HG03196 (cell line): ENCODE results near the gene UNC93B1.

ENCODE experiments used
- ATAC-seq: cut with Tn5 transposase; IDR thresholded peaks from one replicate; pipeline ENCODE4 v1.9.1; 2021; ENCODE audit not compliant: unreplicated experiment

UNC93B1 gene

DNA sequence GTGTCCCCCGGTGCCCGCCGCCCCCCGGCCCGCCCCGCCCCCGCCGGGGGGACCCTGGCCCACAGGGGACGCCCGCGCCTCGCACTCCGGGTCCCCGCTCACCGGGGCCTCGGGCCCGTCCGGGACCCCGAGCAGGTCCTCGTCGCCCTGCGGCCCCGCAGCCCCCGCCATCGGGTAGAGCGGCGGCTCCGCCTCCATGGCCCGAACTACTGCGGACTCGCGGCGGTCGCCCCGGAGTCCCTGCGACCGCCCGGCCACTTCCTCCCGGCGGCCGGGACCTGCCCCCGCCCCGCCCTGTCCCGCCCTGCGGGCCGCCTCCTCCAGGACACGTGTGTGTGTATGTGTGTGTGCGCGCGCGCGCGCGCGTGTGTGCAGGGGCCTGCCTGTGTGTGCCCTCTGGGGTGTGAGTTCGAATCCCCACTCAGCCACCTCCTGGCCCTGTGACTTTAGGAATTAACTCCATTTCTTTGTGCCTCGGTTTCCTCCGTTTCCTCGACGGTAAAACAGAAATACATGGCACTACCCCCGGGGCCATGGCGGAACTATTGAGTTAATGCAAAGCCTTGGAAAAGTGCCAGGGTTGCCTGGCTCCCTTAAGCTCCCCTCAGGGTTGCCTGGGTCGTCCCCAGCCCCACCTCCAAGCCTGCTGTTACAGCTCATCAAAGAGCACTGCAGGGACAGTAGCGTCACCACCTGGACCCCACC lies at the start of gene UNC93B1:
UNC93B1 (minus strand) TSS at position 252 of the 705 bp plus-strand sequence; CDS start at position 198, 54 bp downstream.
- peak; percentile 41 for ATAC-seq

- ATAC-seq, result no peak
Observed at GRCh38 chr11:68053117-68053516, 49.2 kb upstream of the UNC93B1 start.

- no peak for ATAC-seq
Observed at GRCh38 chr11:68052137-68052873, 48.4 kb upstream of the UNC93B1 start.

DNA sequence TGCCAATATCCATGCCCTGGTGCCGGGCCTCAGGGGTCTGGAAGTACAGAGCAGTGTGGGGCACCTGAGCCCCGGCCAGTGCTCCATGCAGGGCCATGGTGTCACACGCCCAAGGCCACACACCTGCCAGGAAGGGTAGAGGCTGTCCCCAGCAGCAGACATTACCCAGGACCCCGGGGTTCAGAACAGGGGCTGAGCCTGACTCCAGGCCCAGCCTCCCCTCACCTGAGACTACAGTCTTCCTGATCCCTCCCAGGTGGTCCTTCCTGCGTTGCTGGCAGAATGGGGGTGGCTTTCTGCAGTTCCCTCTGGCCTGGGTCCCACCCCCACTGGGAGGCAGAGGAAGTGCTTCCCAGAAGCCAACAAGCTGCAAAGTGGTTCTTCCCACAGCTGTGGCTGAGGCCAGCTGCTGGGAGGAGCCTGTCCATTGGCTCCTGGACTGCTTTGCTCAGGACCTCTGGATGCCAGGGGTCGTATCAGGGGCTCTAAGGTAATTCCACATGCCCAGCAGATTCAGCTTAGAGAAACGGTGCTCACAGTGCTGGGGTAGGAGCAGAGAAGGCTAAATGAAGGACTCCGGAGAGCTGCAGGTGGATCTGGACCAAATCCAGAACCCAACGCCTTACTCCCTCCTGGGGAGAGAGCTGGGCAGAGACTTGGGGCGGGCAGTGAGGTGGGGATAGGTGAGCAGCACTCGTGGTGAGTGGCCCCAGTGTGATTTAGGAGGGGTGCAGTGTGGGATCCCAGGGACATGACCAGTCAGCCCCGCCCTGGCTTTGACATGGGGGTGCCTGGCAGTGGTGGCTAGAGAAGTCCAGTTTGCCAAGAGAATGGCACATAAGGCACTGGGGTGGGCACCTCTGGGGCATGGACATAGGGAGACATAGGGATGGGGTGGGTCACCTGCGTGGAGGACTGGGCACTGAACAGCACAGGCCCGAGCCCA lies 47.6 kb upstream of the UNC93B1 start:
- ATAC-seq, result no peak

DNA sequence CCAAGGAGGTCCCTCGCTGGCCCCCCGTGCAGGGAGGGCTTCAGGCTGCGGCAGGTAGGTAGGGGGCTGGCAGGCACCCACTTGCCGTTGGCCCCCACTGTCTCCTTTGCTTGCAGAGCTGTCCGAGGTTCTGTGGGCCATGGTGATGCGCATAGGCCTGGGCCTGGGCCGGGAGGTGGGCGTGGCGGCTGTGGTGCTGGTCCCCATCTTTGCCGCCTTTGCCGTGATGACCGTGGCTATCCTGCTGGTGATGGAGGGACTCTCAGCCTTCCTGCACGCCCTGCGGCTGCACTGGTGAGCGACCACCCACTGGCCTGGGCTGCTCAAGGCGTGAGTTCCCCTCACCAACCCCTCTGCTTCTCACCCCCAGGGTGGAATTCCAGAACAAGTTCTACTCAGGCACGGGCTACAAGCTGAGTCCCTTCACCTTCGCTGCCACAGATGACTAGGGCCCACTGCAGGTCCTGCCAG lies 46.5 kb upstream of the UNC93B1 start:
- ATAC-seq, result no peak

DNA sequence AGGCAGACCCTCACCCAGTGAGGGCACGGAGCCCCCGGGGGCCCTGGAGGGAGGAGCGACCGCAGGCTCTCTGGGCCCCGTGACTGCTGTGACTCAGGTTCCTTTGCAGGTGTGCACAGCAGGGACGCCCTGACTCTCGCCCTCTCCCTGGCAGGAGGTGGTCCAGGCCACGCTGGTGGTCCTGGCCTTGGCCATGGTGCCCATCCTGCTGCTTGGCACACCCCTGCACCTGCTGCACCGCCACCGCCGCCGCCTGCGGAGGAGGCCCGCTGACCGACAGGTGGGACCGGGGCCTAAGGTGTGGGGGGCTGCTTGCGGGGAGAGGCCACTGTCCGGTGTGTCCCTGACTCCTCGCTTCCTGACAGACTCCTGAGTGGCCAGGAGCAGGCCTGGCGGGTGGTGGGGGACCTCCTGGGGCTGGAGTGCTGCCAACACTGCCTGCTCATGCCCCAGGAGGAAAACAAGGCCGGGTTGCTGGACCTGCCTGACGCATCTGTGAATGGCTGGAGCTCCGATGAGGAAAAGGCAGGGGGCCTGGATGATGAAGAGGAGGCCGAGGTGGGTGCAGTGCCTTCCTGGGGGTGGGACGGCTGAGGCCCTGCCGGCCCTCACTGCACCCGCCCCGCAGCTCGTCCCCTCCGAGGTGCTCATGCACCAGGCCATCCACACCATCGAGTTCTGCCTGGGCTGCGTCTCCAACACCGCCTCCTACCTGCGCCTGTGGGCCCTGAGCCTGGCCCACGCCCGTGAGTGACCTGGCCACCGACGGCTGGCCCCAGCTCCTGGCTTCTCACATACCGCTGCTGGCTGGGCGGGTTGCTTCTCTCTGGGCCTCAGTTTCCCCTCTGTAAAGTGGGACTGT lies 45.8 kb upstream of the UNC93B1 start:
- no peak for ATAC-seq

GRCh38 chr11:68048681-68049508 lies 45.0 kb upstream of the UNC93B1 start:
- ATAC-seq, result no peak

DNA sequence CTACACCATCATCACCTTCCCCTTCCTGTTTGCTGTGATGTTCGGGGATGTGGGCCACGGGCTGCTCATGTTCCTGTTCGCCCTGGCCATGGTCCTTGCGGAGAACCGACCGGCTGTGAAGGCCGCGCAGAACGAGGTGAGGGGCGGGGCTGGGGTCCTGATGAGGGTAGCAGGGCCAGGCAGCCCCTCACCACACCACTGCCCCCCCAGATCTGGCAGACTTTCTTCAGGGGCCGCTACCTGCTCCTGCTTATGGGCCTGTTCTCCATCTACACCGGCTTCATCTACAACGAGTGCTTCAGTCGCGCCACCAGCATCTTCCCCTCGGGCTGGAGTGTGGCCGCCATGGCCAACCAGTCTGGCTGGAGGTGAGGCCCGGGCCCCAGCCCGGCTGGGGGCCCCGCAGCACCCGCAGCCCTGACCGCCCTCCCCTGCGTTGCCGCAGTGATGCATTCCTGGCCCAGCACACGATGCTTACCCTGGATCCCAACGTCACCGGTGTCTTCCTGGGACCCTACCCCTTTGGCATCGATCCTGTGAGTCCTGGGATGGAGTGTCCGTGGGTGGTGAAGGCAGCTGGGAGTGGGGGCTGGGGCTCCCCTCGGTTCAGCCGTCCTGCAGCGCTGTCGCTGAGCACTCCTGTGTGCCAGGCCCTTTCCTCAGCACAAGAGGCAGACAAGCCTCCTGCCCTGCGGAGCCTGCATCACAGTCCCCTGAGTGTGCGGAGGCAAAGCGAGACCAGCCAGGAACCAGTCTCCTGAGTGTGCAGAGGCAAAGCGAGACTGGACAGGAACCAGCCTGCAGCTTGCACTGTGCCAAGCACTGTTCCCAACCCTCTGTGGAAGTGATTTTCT lies 43.8 kb upstream of the UNC93B1 start:
- ATAC-seq, result no peak

DNA sequence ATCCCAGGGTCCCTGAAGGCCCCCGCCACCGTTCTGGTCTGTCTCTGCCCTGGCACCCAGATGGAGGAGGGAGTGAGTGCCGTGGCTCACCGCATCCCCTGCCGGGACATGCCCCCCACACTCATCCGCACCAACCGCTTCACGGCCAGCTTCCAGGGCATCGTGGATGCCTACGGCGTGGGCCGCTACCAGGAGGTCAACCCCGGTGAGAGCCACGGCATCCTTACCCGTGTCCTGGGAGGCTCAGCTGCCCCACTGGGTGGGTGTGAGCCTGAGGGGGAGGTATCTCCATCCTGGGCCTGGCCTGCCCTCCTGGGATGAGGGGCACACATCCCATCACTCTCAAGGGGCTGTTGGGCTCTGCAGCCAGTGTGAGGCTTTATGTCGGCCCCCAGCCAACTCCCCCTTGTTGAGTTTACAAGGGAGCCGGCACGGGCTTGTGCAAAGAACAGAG lies 41.0 kb upstream of the UNC93B1 start:
- ATAC-seq, result no peak

DNA sequence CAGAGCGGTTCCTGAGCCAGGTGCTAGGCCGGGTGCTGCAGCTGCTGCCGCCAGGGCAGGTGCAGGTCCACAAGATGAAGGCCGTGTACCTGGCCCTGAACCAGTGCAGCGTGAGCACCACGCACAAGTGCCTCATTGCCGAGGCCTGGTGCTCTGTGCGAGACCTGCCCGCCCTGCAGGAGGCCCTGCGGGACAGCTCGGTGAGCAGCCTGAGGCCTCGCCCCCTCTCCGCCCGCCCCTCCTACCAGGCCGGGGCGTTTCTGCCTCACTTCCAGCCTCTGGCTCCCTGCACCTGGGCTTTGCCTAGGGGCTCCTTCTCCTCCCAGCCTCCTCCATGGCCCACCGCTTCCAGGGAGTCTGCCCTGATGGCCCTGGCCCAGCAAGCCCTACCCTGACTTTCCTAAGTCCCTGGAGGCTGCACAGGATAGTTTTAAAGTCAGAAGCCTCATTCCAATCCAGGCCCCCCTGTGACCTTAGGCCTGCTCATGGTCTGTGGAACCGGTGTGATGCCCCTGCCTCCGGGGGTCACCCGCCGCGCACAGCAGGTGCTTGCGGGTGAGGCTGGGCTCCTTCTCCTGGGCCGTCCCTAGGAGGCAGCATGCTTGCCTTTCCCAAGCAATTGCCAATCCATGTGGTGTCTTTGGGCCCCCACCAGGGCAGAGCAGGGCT lies 40.4 kb upstream of the UNC93B1 start:
- no peak for ATAC-seq

- no peak for ATAC-seq
Observed at GRCh38 chr11:68043349-68044144, 39.6 kb upstream of the UNC93B1 start.

GRCh38 chr11:68043029-68043348 lies 39.1 kb upstream of the UNC93B1 start:
- no peak for ATAC-seq

DNA sequence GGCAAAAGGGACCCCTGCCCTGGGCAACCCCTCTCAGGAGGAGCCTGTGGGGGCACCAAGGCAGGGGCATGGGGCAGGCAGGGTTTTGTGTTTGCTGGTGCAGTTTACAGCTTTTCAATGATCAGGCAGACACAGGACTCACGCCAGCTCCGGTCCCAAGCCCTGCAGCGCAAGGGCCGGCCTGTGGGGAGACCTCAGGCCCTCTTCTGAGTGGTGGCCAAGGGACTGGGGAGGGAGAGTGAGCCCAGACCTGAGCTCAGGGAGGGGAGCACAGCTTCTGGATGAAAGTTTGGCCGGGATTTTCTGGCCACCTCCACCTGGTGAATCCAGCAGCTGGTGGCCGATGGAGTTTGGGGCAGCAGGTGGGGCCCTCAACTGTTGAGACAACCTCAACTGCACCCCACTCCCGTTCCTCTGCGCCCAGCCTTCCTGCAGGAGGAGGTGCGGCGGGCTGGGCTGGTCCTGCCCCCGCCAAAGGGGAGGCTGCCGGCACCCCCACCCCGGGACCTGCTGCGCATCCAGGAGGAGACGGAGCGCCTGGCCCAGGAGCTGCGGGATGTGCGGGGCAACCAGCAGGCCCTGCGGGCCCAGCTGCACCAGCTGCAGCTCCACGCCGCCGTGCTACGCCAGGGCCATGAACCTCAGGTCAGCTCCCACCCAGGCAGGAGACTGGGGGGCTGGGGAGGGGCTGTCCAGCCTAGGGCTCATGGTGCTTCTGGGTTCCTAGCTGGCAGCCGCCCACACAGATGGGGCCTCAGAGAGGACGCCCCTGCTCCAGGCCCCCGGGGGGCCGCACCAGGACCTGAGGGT lies 38.5 kb upstream of the UNC93B1 start:
- no peak for ATAC-seq

GRCh38 chr11:68041617-68042218 lies 37.8 kb upstream of the UNC93B1 start:
- ATAC-seq, result no peak

DNA sequence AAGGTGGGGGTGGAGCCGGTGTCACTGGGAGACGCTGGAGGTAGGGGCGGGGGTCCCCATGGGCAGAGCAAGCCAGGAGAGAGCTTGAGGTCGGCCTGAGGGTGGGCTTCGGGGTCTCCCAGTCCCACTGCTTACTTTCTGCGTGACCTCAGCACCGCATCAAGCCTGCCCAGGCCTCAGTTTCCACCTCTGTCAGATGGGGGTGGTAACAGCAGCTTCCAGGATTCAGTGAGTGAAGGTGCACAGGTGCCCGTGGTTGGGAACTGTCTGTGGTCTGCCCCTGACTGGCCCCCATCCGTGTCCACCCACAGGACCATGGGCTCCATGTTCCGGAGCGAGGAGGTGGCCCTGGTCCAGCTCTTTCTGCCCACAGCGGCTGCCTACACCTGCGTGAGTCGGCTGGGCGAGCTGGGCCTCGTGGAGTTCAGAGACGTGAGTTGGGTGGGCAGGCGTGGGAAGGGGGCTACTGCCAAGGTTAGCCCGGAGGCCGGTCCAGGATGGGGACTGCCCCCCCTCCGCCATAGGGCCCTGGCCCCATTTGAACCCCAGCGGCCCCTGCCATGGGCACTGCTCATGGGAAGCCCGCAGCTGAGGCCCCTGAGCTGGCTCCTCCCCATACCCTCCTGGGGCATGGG lies 37.2 kb upstream of the UNC93B1 start:
- no peak for ATAC-seq
